OCI-LY1 (cell line): Measurements from ENCODE around the gene ZCCHC14.

Experiments
- EZH2 ChIP-seq: fragments of 200-600 bp; sonication (generic), shearing (Covaris generic); IDR thresholded peaks from 2 replicates; pipeline ENCODE4 v1.8.0; 2017; ENCODE audit warnings: borderline replicate concordance, mixed run types, mild to moderate bottlenecking, antibody characterized with exemption, low read length, moderate library complexity, mixed read lengths
- TF ChIP-seq, protein P1 (sequence below): fragments of 200-600 bp; sonication (generic), shearing (Covaris generic); IDR thresholded peaks from 2 replicates; pipeline ENCODE4 v1.5.1; 2017; ENCODE audit warnings: mild to moderate bottlenecking, antibody characterized with exemption, low read length, moderate library complexity, mixed read lengths

- TF ChIP-seq, protein P1, sequence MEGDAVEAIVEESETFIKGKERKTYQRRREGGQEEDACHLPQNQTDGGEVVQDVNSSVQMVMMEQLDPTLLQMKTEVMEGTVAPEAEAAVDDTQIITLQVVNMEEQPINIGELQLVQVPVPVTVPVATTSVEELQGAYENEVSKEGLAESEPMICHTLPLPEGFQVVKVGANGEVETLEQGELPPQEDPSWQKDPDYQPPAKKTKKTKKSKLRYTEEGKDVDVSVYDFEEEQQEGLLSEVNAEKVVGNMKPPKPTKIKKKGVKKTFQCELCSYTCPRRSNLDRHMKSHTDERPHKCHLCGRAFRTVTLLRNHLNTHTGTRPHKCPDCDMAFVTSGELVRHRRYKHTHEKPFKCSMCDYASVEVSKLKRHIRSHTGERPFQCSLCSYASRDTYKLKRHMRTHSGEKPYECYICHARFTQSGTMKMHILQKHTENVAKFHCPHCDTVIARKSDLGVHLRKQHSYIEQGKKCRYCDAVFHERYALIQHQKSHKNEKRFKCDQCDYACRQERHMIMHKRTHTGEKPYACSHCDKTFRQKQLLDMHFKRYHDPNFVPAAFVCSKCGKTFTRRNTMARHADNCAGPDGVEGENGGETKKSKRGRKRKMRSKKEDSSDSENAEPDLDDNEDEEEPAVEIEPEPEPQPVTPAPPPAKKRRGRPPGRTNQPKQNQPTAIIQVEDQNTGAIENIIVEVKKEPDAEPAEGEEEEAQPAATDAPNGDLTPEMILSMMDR: no peak
- no peak for TF ChIP-seq EZH2
These were observed 26.9 kb downstream of the ZCCHC14 start for GRCh38 chr16:87465879-87466278.
